Retina (tissue), 1 donor: ENCODE results near the gene AIP.

Experiments
- DNase-seq: peaks from one replicate; pipeline ENCODE4 v3.0.0-alpha.2; 2016

Gene AIP

GRCh38 chr11:67494371-67495233 lies 11.8 kb downstream of the AIP start:
- no peak for DNase-seq

GRCh38 chr11:67495234-67496005 lies 12.6 kb downstream of the AIP start:
- DNase-seq: no peak

- no peak for DNase-seq
Measured at GRCh38 chr11:67496113-67496512, 13.3 kb downstream of the AIP start.

GRCh38 chr11:67497656-67498291 lies 14.9 kb downstream of the AIP start:
- no peak for DNase-seq

- no peak for DNase-seq
Measured at GRCh38 chr11:67498544-67498972, 15.7 kb downstream of the AIP start.

- no peak for DNase-seq
Measured at GRCh38 chr11:67499808-67500483, 17.1 kb downstream of the AIP start.

GRCh38 chr11:67500484-67500821 lies 17.6 kb downstream of the AIP start:
- no peak for DNase-seq

GRCh38 chr11:67500831-67501715 lies 18.2 kb downstream of the AIP start:
- no peak for DNase-seq

GRCh38 chr11:67501854-67502253 lies 19.0 kb downstream of the AIP start:
- no peak for DNase-seq

- no peak for DNase-seq
Measured at GRCh38 chr11:67502328-67502979, 19.6 kb downstream of the AIP start.

GRCh38 chr11:67503119-67504004 lies 20.5 kb downstream of the AIP start:
- peak; percentile 61 for DNase-seq

- peak; percentile 88 for DNase-seq
Measured at GRCh38 chr11:67504005-67504949, 21.5 kb downstream of the AIP start.

GRCh38 chr11:67504950-67505581 lies 22.2 kb downstream of the AIP start, which contains the start of gene PITPNM1:
TSS of gene PITPNM1 (minus strand) at chr11:67505363. CDS start at chr11:67504180, 1,183 bp downstream.
- no peak for DNase-seq

- DNase-seq: peak; percentile 91
Measured at GRCh38 chr11:67505605-67506396, 23.0 kb downstream of the AIP start.

GRCh38 chr11:67506426-67507051 lies 23.7 kb downstream of the AIP start:
- DNase-seq: no peak

- DNase-seq: no peak
Measured at GRCh38 chr11:67507242-67507863, 24.5 kb downstream of the AIP start.
